AG08395 (cell line): Measurements from ENCODE around the gene ERP44.
"Not testable (repeated sequence)": the region's sequence is repeated elsewhere in the genome, so short reads cannot be mapped to it uniquely, and the experiment has no call there.

Source experiments
- DNase-seq: peaks from one replicate; pipeline ENCODE4 v3.0.0; 2012; ENCODE audit warnings: mixed read lengths, low spot score

Gene ERP44

DNA sequence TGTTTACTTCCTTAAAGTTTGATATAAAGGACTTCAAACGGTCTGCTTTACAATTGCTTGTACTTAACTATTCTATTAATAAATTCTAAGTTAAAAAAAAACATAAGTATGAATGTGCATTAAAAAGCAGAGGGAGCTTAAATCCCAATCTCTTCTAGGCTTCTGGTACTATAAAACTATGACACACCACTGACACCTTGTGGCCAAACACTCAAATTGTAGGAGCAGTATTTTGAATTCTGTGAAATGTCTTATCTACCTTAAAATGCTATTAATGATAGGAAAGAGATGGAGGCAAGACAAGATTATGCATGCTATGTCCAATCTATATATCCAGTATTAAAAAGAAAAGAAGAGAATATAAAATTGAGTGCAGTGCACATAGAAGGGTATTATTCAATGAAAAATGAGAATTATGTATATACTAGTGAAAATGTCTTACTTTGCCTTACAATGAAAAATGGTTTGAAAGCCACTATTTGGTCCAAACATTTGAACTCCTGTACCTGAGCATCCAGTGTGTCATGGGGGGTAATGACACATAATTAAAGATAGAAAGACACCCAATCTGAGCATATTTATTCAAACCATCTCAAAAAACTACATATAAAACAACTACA is 87.6 kb downstream of the ERP44 start:
- DNase-seq, result peak; percentile 41

- DNase-seq, result no peak
These were observed 99.0 kb downstream of the ERP44 start for GRCh38 chr9:99999797-100000196.

DNA sequence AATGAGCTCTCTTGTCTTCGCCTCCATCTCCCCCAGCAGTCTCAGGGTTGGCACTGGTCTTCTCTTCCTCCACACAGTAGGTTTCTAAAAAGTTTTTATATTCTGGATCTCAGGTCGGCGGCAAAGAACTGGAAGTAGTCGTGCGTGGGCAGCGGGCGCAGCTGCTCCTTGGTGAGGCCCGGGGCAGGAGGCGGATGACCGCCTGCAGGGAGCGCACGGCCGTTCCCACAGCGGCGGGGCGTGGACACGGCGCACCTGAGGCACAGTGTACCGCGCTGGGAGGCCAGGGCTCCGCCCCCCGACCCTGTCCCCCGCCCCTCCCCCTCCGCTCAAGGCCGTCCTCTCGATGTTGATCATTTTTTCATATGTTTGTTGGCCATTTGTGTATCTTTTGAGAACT is 99.9 kb downstream of the ERP44 start:
- no peak for DNase-seq

- DNase-seq, result no peak
These were observed 100.5 kb downstream of the ERP44 start for GRCh38 chr9:99998266-99998665.

DNA sequence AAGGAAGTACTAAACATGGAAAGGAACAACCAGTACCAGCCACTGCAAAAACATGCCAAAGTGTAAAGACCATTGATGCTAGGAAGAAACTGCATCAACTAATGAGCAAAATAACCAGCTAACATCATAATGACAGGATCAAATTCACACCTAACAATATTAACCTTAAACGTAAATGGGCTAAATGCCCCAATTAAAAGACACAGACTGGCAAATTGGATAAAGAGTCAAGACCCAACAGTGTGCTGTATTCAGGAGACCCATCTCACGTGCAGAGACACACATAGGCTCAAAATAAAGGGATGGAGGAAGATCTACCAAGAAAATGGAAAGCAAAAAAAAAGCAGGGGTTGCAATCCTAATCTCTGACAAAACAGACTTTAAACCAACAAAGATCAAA is 108.3 kb downstream of the ERP44 start:
- not testable (repeated sequence) for DNase-seq

DNA sequence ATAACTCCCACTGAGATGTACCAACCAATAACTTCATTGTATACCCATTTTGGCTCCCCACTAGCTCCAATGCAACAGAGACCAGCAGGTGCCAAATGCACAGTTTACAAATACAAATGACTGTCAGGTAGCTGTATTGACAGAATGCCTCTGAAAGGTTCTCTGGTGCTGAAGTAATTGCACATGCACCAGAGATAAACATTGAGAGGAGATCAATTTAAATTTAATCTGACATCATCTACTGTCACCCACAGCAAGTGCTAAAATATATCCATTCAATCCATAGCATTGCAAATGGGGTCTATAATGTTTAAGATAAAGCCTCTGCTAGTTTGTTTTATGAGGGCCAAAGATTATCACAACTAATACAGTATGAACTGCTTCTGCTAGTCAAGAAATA is 112.2 kb downstream of the ERP44 start:
- no peak for DNase-seq

- no peak for DNase-seq
These were observed 118.2 kb downstream of the ERP44 start for GRCh38 chr9:99980598-99980997.

DNA sequence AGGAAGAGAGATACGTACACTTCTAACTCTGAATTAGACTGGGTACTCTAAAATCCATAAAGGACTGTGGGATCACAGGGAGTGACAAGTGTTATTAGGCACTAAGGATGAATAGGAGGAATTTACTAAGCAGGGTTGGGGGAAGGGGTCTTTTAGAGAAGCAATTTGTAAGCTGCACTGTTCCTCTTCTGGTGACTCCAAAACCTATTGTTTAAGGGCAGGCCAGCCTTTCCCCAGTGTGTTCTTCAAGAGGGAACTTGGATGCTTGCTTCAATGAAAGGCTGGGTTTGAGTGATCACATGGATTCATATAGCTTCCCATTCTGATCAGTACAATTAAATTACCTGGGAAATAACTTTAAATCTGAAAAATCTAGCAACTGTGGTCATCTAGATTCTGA is 120.6 kb downstream of the ERP44 start:
- no peak for DNase-seq

- no peak for DNase-seq
These were observed 121.6 kb downstream of the ERP44 start for GRCh38 chr9:99977033-99977792.

GRCh38 chr9:99973455-99973854 is 125.3 kb downstream of the ERP44 start:
- DNase-seq, result no peak

DNA sequence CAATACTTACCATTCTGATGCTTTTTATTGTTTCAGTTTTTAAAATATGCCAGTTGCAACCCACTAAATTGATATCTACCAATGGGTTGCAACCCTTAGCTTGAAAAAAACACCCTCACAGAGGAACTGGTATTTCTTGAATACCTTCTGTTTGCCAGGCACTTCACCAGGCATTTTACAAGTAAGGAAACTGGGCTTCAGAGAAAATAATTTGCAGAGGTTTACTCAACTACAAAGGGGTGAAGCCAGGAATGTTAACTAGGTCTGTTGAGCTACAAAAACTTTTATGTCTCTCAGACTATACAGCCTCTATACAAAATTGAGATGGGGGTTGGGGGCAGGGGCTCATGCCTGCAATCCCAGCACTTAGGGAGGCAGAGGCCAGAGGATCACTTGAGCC is 127.4 kb downstream of the ERP44 start:
- no peak for DNase-seq

DNA sequence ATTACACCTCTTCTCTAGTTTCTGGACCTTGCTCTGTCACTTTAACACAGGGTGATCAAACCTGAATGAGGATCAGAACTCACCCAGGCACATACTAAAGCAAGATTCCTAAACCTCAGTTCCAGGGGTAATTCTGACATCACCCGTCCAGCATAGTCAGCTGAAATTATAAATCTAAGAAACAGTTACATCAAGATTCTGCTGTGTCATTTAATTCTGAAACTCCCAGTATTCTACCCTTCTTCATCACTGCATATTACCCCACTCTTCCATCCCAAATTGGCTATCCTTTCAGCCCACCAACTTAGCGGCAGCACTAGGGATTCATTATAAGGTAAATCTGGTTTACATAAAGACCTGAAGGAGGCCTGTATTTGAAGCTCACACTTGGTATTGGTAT is 128.3 kb downstream of the ERP44 start:
- no peak for DNase-seq

DNA sequence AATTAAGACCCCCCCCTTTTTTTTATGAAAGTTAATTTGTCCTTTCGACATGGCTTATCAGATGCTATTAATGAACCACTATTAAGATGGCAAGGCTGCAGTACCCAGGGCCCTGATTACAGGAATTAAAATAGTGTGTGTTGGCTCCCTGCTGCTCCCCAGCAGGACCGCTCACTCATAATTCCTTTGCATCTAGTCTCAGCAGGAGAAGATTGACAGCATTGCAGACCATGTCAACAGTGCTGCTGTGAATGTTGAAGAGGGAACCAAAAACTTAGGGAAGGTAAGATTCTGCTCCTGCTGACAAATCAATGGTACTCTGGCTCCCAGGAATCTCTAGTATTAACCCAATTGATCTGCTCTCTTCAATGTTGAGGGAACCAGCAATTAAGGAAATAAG is 131.3 kb downstream of the ERP44 start:
- DNase-seq, result no peak

GRCh38 chr9:99966716-99967115 is 132.1 kb downstream of the ERP44 start:
- DNase-seq, result no peak

DNA sequence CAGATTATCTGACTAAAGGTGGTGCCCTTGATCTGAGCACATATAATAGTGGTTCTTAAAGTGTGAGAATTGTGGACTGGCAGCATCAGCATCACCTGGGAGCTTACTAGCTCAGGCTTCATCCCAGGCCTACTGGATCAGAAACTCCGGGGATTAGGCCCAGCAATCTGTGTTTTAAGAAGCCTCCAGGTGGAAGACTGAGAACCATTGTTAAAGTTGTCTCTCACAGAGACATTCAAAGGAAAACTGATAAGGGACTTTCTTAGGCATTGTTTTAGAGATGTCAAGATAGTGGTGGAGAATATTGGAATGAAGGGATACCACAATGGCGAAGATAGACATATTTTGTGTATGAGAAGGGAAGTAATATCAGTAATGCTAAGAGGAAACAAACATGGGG is 132.8 kb downstream of the ERP44 start:
- no peak for DNase-seq

- DNase-seq, result no peak
These were observed 134.5 kb downstream of the ERP44 start for GRCh38 chr9:99964336-99964735.

DNA sequence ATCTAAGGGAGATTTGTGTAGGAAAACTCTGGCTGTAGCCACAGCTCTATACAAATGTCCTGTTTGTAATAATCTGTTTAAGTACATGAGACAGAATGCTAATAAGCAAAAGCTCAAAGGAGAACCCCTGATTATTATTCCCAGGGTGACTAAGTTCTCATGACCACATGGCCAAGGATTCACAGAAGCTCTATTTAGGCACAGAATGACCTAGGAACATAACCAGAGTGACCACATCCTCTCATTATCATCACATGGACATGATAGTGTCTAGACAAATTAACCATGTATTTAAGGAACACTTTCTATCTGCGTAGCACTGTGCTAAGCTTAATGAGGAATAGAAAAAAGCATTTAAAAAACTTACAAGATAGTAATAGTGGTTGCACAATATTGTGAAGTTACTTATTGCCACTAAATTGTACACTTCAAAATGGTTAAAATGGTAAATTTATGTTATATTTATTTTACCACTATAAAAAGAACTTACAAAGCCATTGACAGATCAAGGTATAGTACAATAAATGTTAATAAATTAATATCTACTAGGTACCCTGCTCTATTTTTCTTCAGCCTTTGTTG is 136.0 kb downstream of the ERP44 start:
- DNase-seq, result no peak

DNA sequence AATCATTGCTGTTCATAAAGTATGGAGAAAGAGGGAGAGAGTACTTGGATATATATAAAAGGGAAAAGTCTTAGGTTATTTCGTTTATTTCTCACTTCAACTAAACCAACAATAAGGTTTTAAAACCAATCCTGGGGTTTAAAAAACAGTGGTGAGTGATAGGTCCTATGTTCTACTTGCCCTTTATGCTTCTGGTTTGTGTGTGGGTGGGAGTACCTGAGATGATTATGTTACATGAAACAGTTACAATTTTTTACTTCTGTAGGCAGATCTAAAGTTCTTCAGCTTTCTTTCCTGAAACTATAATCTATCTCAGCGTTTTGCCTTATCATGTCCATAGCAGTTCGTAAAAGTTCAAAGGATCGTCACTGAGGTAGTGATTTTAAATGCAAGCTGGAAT is 143.2 kb downstream of the ERP44 start:
- DNase-seq, result no peak

DNA sequence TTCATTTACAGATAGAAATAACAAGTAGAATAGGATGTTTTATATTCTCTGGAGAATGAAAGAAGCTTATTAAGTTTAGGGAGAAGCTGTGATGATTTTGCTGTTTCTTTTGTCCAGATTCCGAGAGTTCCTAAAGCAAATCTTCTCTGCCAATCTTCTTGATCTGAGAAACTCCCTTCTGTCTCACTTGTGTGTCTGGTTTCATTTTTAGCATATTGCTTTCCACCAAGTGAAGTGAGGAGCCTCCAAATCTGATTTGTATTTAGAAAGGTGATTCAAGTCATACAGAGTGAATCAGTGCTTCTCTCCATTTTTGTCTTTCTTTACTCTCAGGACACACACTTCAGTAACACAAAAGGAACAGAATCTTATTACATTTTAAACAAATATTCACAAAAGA is 144.0 kb downstream of the ERP44 start:
- no peak for DNase-seq

DNA sequence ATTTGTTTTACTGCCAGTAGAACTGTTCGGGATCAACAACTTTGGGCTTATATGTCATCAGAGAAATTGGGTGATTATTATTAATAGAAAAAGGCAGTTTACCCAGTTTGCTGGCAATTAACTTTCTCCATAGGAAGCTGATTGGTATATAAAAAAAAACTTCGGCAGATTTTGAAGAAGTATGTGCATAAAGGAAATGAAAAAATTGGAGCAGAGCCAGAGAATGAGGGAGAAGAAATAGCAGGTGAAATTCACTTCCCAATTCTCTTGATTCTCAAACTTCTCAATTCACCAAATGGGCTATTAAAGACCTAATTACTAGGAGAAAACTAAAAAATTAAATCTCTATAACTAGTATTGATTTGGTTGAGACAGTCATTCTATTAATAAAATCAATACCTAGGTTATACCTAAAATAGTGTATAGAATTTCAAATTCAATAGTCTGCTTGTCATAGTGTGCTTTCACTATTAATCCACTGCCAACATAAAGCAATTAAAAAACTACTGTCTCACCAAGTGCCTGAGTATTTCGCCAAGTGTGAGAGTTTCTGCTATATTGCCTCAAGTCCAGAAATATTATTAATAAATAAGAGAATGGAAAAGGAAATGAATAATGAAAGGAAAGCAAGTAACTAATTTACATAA is 144.8 kb downstream of the ERP44 start:
- DNase-seq, result no peak

GRCh38 chr9:99948896-99949295 is 149.9 kb downstream of the ERP44 start:
- DNase-seq, result no peak

- DNase-seq, result no peak
These were observed 150.3 kb downstream of the ERP44 start for GRCh38 chr9:99948482-99948881.

GRCh38 chr9:99947395-99947794 is 151.4 kb downstream of the ERP44 start:
- no peak for DNase-seq
